K562 (cell line): ENCODE measurements around the gene KRTAP5-7. TPM values are rescaled to one million over a fixed set of nuclear protein-coding genes. Genes with fewer than 3 reads are reported as not detected.

ENCODE experiments used
- ATAC-seq: fragments of 200-7000 bp; cut with Tn5 transposase; 3 replicates; pipeline ENCODE4 v1.9.1; 2020; ENCODE audit warnings: moderate library complexity
- BruUV-seq: library from RNA; stranded (reverse); fragments of 400-500 nt; replicated peaks from 2 replicates; lab custom pipeline; 2021; lab: Mats Ljungman, UMichigan
- CTCF ChIA-PET: fragments of 300-600 bp; formaldehyde crosslinking; extraction: SDS; loops from one replicate; lab custom pipeline; 2021; ENCODE audit warnings: low intra/inter-chr PET ratio; lab: Yijun Ruan, JAX
- POLR2A ChIA-PET: fragments of 300-600, 350-650 bp; sonication (Branson Sonifier 250); formaldehyde crosslinking; extraction: SDS; loops from one replicate; lab custom pipeline; 2021; ENCODE audit warnings: antibody characterized with exemption, inconsistent platforms; lab: Yijun Ruan, JAX
- DNase-seq, 4 experiments: peaks; one replicate each; pipeline versions ENCODE4 v3.0.0 to v3.0.0-alpha.2; 2011 to 2018; ENCODE audit warnings: low spot score in 3 of 4, mixed read lengths in 3 of 4; ENCODE audit errors: extremely low read depth in 1 of 4
- FAIRE-seq: peaks from 2 replicates; lab custom pipeline; 2011; peaks lifted over from hg19 to GRCh38; lab: Jason Lieb, UNC
- H2AFZ ChIP-seq: 2 replicates; pipeline ENCODE4 v1.6.0; 2011; ENCODE audit warnings: low read depth, low read length, control low read depth, inconsistent platforms
- H3K27ac ChIP-seq: fragments of 200-600 bp; 3 replicates; pipeline ENCODE4 v1.8.0; 2011; ENCODE audit warnings: low read depth, mild to moderate bottlenecking, control low read depth, inconsistent platforms, low read length, moderate library complexity, mixed read lengths; ENCODE audit errors: extremely low read depth
- H3K27me3 ChIP-seq, 2 experiments: fragments of 300-600 bp in 1 of 2; 2 replicates in 1 of 2; 3 replicates in 1 of 2; pipeline versions ENCODE4 v1.6.0 to v1.8.0; 2011; ENCODE audit warnings: inconsistent platforms in 2 of 2, low read length in 2 of 2, mild to moderate bottlenecking in 1 of 2, mixed read lengths in 1 of 2, moderate library complexity in 1 of 2; ENCODE audit not compliant: control insufficient read depth in 2 of 2, insufficient read depth in 2 of 2
- H3K36me3 ChIP-seq: fragments of 300-600 bp; 3 replicates; pipeline ENCODE4 v1.8.0; 2011; ENCODE audit warnings: mild to moderate bottlenecking, low read length, inconsistent platforms; ENCODE audit not compliant: control insufficient read depth, insufficient read depth
- H3K4me1 ChIP-seq, 2 experiments: fragments of 200-600 bp in 1 of 2; replicated peaks in 1 of 2; 2 replicates in 1 of 2; 3 replicates in 1 of 2; pipeline versions ENCODE4 v1.5.1 to v1.8.0; 2011; ENCODE audit warnings: inconsistent platforms in 2 of 2, low read length in 2 of 2, mild to moderate bottlenecking in 1 of 2, mixed read lengths in 1 of 2, moderate library complexity in 1 of 2; ENCODE audit not compliant: control insufficient read depth in 2 of 2, insufficient read depth in 2 of 2
- H3K4me2 ChIP-seq: 2 replicates; pipeline ENCODE4 v1.6.1; 2011; ENCODE audit warnings: low read length, control low read depth, inconsistent platforms, mixed read lengths; ENCODE audit not compliant: insufficient read depth
- H3K4me3 ChIP-seq: fragments of 200-600 bp; sonication (generic), shearing (Covaris generic); 2 replicates; pipeline ENCODE4 v1.5.1; 2016; ENCODE audit warnings: control low read depth, inconsistent platforms
- H3K79me2 ChIP-seq: fragments of 200-600 bp; 3 replicates; pipeline ENCODE4 v1.8.0; 2011; ENCODE audit warnings: low read length, inconsistent platforms; ENCODE audit not compliant: control insufficient read depth, insufficient read depth
- H3K9ac ChIP-seq, 2 experiments: 2 replicates each; pipeline versions ENCODE4 v1.6.0 to v1.6.1; 2011; ENCODE audit warnings: low read depth in 2 of 2, low read length in 2 of 2, control low read depth in 1 of 2, inconsistent platforms in 1 of 2, mild to moderate bottlenecking in 1 of 2, mixed read lengths in 1 of 2; ENCODE audit not compliant: insufficient read depth in 1 of 2
- H3K9me1 ChIP-seq: one replicate; pipeline ENCODE4 v1.6.0; 2011; ENCODE audit warnings: inconsistent platforms, mild to moderate bottlenecking, low read length, moderate library complexity; ENCODE audit not compliant: control insufficient read depth, insufficient read depth
- H3K9me3 ChIP-seq: replicated peaks from 2 replicates; pipeline ENCODE4 v1.5.1; 2011; ENCODE audit warnings: low read depth, low read length, inconsistent platforms; ENCODE audit not compliant: control insufficient read depth, insufficient read depth
- H4K20me1 ChIP-seq: replicated peaks from 2 replicates; pipeline ENCODE4 v1.6.1; 2011; ENCODE audit warnings: low read length, inconsistent platforms, mixed read lengths; ENCODE audit not compliant: control insufficient read depth, insufficient read depth
- BRF1 ChIP-seq: IDR thresholded peaks from 3 replicates; pipeline ENCODE4 v1.6.1; 2011; ENCODE audit warnings: borderline replicate concordance, mild to moderate bottlenecking; ENCODE audit not compliant: insufficient read length; ENCODE audit errors: extremely low read depth
- CCAR2 ChIP-seq: fragments of 200-400 bp; formaldehyde crosslinking; IDR thresholded peaks from 2 replicates; pipeline ENCODE4 v1.6.1; 2017; ENCODE audit warnings: mild to moderate bottlenecking, low read depth, low read length
- KDM2B ChIP-seq: fragments of 250-450 bp; sonication (Bioruptor Pico); IDR thresholded peaks from 2 replicates; pipeline ENCODE4 v1.8.0; 2021; ENCODE audit warnings: mild to moderate bottlenecking, moderate library complexity
- TRIM25 ChIP-seq: fragments of 450-650 bp; IDR thresholded peaks from 2 replicates; pipeline ENCODE4 v1.7.0; 2016; ENCODE audit warnings: borderline replicate concordance
- USF1 ChIP-seq: sonication (generic); formaldehyde crosslinking; IDR thresholded peaks from 2 replicates; pipeline ENCODE4 v1.9.0; 2022; ENCODE audit warnings: mild to moderate bottlenecking, missing genetic modification reagents
- WGBS: fragments of 100-300 bp; shearing (Covaris generic); methylation state at CpG from one replicate; pipeline ENCODE4 v1.1.6; 2016; ENCODE audit warnings: low coverage, mixed read lengths; ENCODE audit not compliant: insufficient coverage; ENCODE audit errors: missing lambda C conversion rate; 5-methylcytosine and 5-hydroxymethylcytosine counted together
- in situ Hi-C: fragments of 300-500 bp; cut with MboI; formaldehyde crosslinking; loops from 4 replicates; pipeline ENCODE4 v1.15.0; 2018; ENCODE audit warnings: inconsistent platforms, mixed read lengths
- intact Hi-C: fragments of 100-400 bp; cut with micrococcal nuclease; formaldehyde crosslinking; loops from 2 replicates; pipeline ENCODE4 v1.14.2; 2022
- polyA plus RNA-seq, 8 experiments: library from polyadenylated mRNA; depleted of rRNA in 4 of 8; stranded (reverse) in 5 of 8; unstranded in 3 of 8; fragments of >200 nt; fragmentation: Nextera tagmentation in 2 of 8; fragmentation: Illumina TruSeq in 1 of 8; extraction: Ambion mirVana in 2 of 8; extraction: Trizol in 1 of 8; gene quantifications; 2 replicates each; pipeline versions ENCODE4 v1.2.1 to v1.2.3, GENCODE V29; 2011 to 2014; ENCODE audit warnings: inconsistent platforms in 1 of 8, missing spikeins in 1 of 8
- total RNA-seq, 7 experiments: library from RNA; depleted of rRNA in 6 of 7; stranded (reverse); fragments of >200 nt in 6 of 7; fragmentation: Illumina TruSeq in 2 of 7; extraction: Trizol in 2 of 7; gene quantifications; 2 replicates each; pipeline versions ENCODE4 v1.2.1 to v1.2.3, GENCODE V29; 2011 to 2021; ENCODE audit warnings: low replicate concordance in 1 of 7
- TF ChIP-seq, protein P1 (sequence below): sonication (generic); formaldehyde crosslinking; IDR thresholded peaks from 2 replicates; pipeline ENCODE4 v1.8.1; 2023; ENCODE audit warnings: mild to moderate bottlenecking, missing genetic modification reagents

Gene KRTAP5-7
- total and polyA plus RNA-seq, 9 of the 15 experiments (the other 6 are each of a cell fraction or from before 2014, with no cell fraction given), result not detected

- ATAC-seq (no peak), FAIRE-seq (no peak), DNase-seq (no peak)
These were observed 27.5 kb upstream of the KRTAP5-7 start for GRCh38 chr11:71499546-71499945.

More at GRCh38 chr11:71499546-71499945, 27.5 kb upstream of the KRTAP5-7 start:
- CTCF ChIA-PET, result no interaction called here
- intact Hi-C loops (no loop called here), in situ Hi-C loops (no loop called here)
- Histone ChIP-seq H3K4me3 (no peak overlapping the region), H3K9me3 (no peaks in the 10 kb centered on the region), H3K27me3 (no peaks in the 10 kb centered on the region), H3K9ac (no peak overlapping the region), H3K4me1 (no peaks in the 10 kb centered on the region), H3K36me3 (peaks cover 41% of the 10 kb centered on the region; the same call in 2 of the 3 replicates), H2AFZ (no peak overlapping the region), H4K20me1 (no peaks in the 10 kb centered on the region), H3K27ac (no peak overlapping the region), H3K79me2 (no peaks in the 10 kb centered on the region), H3K4me2 (no peak overlapping the region), H3K9me1 (no peaks in the 10 kb centered on the region)
- TF ChIP-seq TRIM25 (no peak), CCAR2 (no peak), USF1 (CRISPR knock-in tag) (no peak), KDM2B (no peak), BRF1 (no peak)
- TF ChIP-seq, protein P1, sequence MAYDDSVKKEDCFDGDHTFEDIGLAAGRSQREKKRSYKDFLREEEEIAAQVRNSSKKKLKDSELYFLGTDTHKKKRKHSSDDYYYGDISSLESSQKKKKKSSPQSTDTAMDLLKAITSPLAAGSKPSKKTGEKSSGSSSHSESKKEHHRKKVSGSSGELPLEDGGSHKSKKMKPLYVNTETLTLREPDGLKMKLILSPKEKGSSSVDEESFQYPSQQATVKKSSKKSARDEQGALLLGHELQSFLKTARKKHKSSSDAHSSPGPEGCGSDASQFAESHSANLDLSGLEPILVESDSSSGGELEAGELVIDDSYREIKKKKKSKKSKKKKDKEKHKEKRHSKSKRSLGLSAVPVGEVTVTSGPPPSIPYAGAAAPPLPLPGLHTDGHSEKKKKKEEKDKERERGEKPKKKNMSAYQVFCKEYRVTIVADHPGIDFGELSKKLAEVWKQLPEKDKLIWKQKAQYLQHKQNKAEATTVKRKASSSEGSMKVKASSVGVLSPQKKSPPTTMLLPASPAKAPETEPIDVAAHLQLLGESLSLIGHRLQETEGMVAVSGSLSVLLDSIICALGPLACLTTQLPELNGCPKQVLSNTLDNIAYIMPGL (CRISPR knock-in tag), result no peak
- no TSS peak for BruUV-seq
- POLR2A ChIA-PET, result no interaction called here
- WGBS, result 68% methylated on average over 6 of the region's 6 CpGs
